Measurements from ENCODE around the gene PRODH2. TPM values are rescaled to one million over a fixed set of nuclear protein-coding genes. Genes with fewer than 3 reads are reported as not detected.

PRODH2 gene, protein sequence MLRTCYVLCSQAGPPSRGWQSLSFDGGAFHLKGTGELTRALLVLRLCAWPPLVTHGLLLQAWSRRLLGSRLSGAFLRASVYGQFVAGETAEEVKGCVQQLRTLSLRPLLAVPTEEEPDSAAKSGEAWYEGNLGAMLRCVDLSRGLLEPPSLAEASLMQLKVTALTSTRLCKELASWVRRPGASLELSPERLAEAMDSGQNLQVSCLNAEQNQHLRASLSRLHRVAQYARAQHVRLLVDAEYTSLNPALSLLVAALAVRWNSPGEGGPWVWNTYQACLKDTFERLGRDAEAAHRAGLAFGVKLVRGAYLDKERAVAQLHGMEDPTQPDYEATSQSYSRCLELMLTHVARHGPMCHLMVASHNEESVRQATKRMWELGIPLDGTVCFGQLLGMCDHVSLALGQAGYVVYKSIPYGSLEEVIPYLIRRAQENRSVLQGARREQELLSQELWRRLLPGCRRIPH
- total RNA-seq, result not detected

DNA sequence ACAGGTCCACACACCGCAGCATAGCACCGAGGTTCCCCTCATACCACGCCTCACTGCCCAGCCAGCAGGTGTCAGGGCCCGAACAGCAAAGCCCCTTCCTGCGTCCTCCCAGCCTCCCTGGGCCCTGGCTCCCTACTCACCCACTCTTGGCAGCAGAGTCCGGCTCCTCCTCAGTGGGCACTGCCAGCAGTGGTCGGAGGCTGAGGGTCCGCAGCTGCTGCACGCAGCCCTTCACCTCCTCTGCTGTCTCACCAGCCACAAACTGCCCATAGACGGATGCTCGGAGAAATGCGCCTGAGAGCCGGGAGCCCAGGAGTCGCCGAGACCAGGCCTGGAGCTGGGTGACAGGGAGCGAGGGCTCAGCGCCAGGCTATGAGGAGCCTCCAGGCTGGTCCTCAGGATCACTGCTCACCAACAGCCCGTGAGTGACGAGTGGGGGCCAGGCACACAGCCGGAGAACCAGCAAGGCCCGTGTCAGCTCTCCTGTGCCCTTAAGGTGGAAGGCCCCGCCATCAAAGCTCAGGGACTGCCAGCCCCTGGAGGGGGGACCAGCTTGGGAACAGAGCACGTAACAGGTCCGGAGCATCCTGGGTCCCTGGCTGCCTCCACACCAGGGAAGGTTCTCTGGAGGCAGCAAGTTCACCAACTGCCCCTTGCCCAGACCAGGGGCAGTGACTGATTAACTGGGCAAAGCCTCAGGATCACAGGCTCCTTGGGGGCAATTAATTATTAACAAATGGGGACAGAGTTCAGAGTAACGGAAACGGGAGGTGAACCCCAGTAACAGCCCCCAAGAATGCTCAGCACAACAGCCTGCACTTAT is at the start of gene PRODH2:
Gene PRODH2 (minus strand): TSS at position 626 of the 823 bp plus-strand sequence. CDS start 40 bp downstream, at position 586.
- no peaks in the 10 kb centered on the region for H3K36me3 Mint-ChIP-seq
- no peaks in the 10 kb centered on the region for H3K9me3 Mint-ChIP-seq (ENCODE audit: low read depth)
- H3K4me1 Mint-ChIP-seq, result no peaks in the 10 kb centered on the region
- ATAC-seq, result no peak
- no peak for DNase-seq
- H3K27ac Mint-ChIP-seq, result no peak within 1 kb of the TSS
- no peak within 1 kb of the TSS for H3K4me3 Mint-ChIP-seq
- H3K27me3 Mint-ChIP-seq, result peaks cover 11% of the 10 kb centered on the region
- CTCF ChIA-PET, result no interaction called here

DNA sequence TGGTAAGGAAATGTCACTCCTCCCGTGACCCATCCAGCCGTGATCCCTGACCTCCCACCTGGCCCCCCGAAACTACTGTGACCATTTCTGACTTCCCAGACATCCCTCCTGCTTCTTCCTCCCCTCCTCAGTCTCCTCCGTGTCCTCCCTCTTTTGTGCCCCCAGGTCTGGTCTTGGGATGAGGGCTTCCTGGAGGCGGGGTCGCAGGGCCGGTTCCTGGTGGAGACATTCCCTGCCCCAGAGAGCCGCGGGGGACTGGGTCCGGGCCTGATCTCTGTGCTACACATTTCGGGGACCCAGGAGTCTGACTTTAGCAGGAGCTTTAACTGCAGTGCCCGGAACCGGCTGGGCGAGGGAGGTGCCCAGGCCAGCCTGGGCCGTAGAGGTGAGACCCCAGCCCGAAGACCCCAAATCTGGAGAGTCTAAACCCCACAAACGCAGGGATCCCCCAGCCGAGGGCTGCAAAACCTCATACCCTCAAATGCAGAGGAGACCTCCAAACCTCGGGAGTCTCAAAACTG is 49.1 kb upstream of the PRODH2 start:
- Mint-ChIP-seq H3K27ac (no peak overlapping the region), H3K27me3 (peaks cover 58% of the 10 kb centered on the region), H3K4me3 (no peak overlapping the region), H3K4me1 (peaks cover 6% of the 10 kb centered on the region), H3K36me3 (no peaks in the 10 kb centered on the region), H3K9me3 (ENCODE audit: low read depth) (no peaks in the 10 kb centered on the region)
- no peak for ATAC-seq
- CTCF ChIA-PET, result no interaction called here
- DNase-seq, result no peak

DNA sequence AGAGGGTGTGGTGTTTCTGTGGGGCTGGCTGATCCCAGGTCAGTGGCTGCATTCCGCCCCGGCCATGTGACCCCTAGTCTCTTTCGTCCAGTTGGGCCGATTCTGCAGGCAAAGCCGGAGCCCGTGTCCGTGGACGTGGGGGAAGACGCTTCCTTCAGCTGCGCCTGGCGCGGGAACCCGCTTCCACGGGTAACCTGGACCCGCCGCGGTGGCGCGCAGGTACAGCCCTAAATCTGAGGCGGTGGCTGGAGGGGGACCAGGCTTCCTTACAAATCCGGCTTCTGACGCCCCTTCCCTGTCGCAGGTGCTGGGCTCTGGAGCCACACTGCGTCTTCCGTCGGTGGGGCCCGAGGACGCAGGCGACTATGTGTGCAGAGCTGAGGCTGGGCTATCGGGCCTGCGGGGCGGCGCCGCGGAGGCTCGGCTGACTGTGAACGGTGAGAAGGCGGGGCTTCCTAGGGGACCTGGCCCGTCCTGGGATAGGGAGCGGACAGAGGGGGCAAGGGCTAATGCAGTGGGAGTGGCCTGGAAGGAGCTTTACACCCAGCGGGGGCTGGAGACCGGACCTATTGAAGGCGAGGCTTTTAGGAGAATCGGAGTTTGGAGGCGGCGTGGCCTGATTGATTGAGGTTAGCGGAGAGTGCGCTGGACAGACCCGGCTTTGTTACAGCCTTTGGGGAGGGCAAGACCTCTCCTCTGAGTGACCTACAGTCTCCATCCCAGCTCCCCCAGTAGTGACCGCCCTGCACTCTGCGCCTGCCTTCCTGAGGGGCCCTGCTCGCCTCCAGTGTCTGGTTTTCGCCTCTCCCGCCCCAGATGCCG is 48.4 kb upstream of the PRODH2 start:
- Mint-ChIP-seq H3K27me3 (peaks cover 58% of the 10 kb centered on the region), H3K27ac (no peak overlapping the region), H3K4me3 (no peak overlapping the region), H3K36me3 (no peaks in the 10 kb centered on the region), H3K9me3 (ENCODE audit: low read depth) (no peaks in the 10 kb centered on the region), H3K4me1 (peaks cover 6% of the 10 kb centered on the region)
- ATAC-seq, result no peak
- CTCF ChIA-PET, result no interaction called here
- DNase-seq, result no peak

DNA sequence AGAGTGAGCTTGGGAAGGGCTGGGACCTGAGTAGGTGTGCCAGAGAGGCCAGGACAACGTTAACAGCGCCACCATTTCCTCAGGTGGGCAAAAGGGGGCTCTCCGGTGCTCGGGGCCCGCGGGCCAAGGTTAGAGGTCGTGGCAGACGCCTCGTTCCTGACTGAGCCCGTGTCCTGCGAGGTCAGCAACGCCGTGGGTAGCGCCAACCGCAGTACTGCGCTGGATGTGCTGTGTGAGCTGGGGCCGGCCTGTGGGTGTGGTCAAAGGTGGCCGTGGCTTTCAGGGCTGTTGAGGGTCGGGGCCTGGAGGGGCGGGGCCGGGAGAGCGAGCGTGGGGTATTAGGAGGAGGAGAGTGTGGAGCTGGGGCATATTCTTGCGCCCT is 47.8 kb upstream of the PRODH2 start:
- no peak for DNase-seq
- H3K27me3 Mint-ChIP-seq, result peaks cover 61% of the 10 kb centered on the region
- no peaks in the 10 kb centered on the region for H3K9me3 Mint-ChIP-seq (ENCODE audit: low read depth)
- no peak for ATAC-seq
- H3K36me3 Mint-ChIP-seq, result no peaks in the 10 kb centered on the region
- H3K27ac Mint-ChIP-seq, result no peak overlapping the region
- H3K4me1 Mint-ChIP-seq, result peaks cover 6% of the 10 kb centered on the region
- CTCF ChIA-PET, result no interaction called here
- no peak overlapping the region for H3K4me3 Mint-ChIP-seq

DNA sequence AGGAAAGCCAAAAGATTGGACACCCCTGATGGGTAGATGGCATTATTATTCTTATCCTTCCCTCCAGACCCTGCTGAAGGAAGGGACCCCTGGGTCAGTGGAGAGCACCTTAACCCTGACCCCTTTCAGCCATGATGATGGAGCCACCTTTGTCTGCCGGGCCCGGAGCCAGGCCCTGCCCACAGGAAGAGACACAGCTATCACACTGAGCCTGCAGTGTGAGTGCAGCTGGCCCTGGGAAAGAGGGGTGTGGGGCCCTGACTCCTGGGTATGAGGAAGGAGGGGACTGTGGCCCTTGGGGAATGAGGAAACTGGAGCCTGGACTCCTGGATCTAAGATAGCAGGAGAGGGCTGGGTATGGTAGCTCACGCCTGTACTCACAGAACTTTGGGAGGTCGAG is 46.8 kb upstream of the PRODH2 start:
- peaks cover 71% of the 10 kb centered on the region for H3K27me3 Mint-ChIP-seq
- CTCF ChIA-PET, result no interaction called here
- peaks cover 6% of the 10 kb centered on the region for H3K4me1 Mint-ChIP-seq
- no peak overlapping the region for H3K27ac Mint-ChIP-seq
- H3K4me3 Mint-ChIP-seq, result no peak overlapping the region
- no peaks in the 10 kb centered on the region for H3K36me3 Mint-ChIP-seq
- no peaks in the 10 kb centered on the region for H3K9me3 Mint-ChIP-seq (ENCODE audit: low read depth)
- DNase-seq (no peak), ATAC-seq (no peak)

DNA sequence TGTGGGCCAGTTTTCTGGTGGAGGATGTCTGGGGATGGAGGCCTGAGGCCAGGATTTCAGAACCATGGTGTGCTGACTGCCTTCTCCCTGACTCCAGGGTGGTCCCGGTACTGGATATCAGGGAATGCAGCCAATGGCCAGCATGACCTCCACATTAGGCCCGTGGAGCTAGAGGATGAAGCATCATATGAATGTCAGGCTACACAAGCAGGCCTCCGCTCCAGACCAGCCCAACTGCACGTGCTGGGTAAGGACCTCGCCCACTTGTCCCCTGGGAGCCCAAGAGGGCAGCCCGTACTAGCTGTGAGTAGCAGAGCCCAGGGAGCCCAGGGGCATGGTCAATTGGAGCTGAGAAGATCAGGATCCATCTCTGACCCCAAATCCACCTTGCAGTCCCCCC is 45.7 kb upstream of the PRODH2 start:
- H3K36me3 Mint-ChIP-seq, result no peaks in the 10 kb centered on the region
- H3K27ac Mint-ChIP-seq, result no peak overlapping the region

DNA sequence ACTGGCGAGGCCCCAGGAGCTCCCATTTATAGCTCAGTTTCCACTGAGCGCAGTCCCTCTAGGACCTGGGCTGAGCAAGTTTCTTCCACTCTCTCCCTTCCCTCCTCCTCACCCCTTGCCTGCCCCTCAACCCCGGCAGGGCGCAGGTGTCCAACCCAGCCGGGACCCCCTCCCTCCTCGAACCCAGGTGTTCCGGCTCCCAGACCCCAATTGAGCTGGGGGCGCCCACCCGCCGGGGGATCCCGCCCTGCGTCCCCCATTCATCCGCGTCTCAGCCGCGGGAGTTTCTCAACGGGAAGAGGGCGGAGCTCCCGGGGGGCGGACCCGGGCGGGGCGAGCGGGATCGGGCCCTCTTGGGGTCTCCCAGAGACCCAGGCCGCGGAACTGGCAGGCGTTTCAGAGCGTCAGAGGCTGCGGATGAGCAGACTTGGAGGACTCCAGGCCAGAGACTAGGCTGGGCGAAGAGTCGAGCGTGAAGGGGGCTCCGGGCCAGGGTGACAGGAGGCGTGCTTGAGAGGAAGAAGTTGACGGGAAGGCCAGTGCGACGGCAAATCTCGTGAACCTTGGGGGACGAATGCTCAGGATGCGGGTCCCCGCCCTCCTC is 44.0 kb upstream of the PRODH2 start, which contains the start of gene KIRREL2:
Gene KIRREL2 (plus strand): TSS at position 366 of the 604 bp plus-strand sequence. CDS start 209 bp downstream, at position 575.
- Mint-ChIP-seq H3K9me3 (ENCODE audit: low read depth) (no peaks in the 10 kb centered on the region), H3K4me3 (peak within 1 kb of the TSS; percentile 71), H3K36me3 (no peaks in the 10 kb centered on the region), H3K27ac (no peak within 1 kb of the TSS), H3K4me1 (peaks cover 6% of the 10 kb centered on the region), H3K27me3 (peaks cover 70% of the 10 kb centered on the region)
- ATAC-seq (peak; percentile 73), DNase-seq (peak; percentile 53)
- CTCF ChIA-PET, result interaction anchor here (1.1 to 1.4 kb wide), 2 partner anchors 10 to 75 kb away, joined by 4 to 5 read pairs; no protein-coding TSS in a partner anchor

More for the DNA sequence above, 45.7 kb upstream of the PRODH2 start:
- CTCF ChIA-PET, result no interaction called here
- ATAC-seq (no peak), DNase-seq (no peak)
- H3K4me3 Mint-ChIP-seq, result no peak overlapping the region
- H3K9me3 Mint-ChIP-seq (ENCODE audit: low read depth), result no peaks in the 10 kb centered on the region
- peaks cover 6% of the 10 kb centered on the region for H3K4me1 Mint-ChIP-seq
- peaks cover 73% of the 10 kb centered on the region for H3K27me3 Mint-ChIP-seq

DNA sequence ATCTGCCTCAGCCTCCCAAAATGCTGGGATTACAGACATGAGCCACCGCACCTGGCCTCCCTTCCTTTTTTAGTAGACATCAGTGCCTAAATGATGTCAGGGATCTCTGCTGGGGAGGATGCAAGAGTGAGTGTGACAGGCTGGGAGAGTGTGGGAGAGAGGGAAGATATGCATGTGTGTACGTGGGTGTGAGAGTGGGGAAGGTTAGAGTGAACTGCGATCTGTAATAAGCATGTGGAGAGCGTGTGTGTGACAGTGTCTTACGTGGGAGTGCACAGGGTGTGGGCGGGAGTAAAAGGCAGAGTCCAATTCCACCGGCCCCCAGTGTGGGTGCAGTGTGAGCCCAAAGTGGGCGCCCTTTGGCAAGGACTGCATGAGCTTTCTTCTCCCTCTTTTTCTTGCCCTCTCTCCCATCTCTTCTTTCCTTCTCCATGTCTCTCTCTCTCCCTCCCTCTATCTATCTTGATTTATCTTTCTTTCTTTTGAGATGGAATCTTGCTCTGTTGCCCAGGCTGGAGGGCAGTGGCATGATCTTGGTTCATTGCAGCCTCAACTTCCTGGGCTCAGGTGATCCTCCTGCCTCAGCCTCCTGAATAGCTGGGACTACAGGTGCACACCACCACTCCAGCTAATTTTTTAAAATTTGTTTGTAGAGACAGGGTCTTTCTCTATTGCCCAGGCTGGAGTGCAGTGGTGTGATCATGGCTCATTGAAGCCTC is 40.6 kb upstream of the PRODH2 start:
- no peaks in the 10 kb centered on the region for H3K9me3 Mint-ChIP-seq (ENCODE audit: low read depth)
- peaks cover 45% of the 10 kb centered on the region for H3K27me3 Mint-ChIP-seq
- ATAC-seq, result no peak
- DNase-seq, result no peak
- peaks cover 4% of the 10 kb centered on the region for H3K4me1 Mint-ChIP-seq
- H3K4me3 Mint-ChIP-seq, result no peak overlapping the region
- no peak overlapping the region for H3K27ac Mint-ChIP-seq
- CTCF ChIA-PET, result interaction anchor here (1.5 kb wide), 1 partner anchor 12 kb away, joined by 3 read pairs; no protein-coding TSS in a partner anchor
- H3K36me3 Mint-ChIP-seq, result no peaks in the 10 kb centered on the region

DNA sequence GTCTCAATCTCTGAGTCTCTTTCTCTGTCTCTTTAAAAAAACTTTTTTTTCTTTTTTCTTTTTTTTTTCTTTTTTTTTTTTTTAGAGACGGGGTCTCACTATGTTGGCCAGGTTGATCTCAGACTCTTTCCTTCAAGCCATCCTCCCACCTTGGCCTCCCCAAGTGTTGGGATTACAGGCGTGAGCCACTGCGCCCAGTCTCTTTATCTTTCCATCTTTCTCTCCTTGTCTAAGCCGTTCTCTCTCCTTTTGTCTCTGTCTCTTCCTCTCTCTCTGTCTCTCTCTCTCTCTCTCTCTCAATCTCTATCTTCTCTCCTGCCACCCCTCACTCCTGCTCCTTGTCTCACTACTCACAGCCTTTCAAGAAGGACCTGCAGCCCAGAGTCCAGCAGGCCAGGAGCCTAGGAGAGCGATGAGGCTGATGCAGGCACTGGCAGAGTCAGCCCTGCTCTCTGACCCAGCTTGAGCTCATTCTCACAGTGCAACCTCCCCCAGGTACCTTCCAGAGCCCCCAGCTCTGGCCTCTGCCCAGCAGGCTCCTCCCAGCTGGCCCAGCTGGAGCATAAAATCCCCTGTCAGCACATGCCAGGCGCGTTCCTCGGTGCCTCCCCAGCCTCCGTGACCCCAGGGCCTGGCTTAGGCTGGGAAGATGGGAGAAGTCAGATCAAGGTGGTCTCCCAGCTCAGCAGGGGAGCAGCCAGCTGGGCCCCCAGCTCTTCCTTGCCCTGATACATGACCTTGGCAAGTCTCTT is 39.6 kb upstream of the PRODH2 start, which contains the start of gene NPHS1:
Gene NPHS1 (minus strand): TSS at position 476 of the 752 bp plus-strand sequence. CDS start 667 bp downstream, outside the sequence.
- ATAC-seq (no peak), DNase-seq (no peak)
- Mint-ChIP-seq H3K36me3 (no peaks in the 10 kb centered on the region), H3K4me3 (no peak within 1 kb of the TSS), H3K27me3 (peaks cover 42% of the 10 kb centered on the region), H3K9me3 (ENCODE audit: low read depth) (no peaks in the 10 kb centered on the region), H3K4me1 (no peaks in the 10 kb centered on the region), H3K27ac (no peak within 1 kb of the TSS)
- CTCF ChIA-PET, result interaction anchor here (1.5 kb wide), 1 partner anchor 13 kb away, joined by 3 read pairs; no protein-coding TSS in a partner anchor

DNA sequence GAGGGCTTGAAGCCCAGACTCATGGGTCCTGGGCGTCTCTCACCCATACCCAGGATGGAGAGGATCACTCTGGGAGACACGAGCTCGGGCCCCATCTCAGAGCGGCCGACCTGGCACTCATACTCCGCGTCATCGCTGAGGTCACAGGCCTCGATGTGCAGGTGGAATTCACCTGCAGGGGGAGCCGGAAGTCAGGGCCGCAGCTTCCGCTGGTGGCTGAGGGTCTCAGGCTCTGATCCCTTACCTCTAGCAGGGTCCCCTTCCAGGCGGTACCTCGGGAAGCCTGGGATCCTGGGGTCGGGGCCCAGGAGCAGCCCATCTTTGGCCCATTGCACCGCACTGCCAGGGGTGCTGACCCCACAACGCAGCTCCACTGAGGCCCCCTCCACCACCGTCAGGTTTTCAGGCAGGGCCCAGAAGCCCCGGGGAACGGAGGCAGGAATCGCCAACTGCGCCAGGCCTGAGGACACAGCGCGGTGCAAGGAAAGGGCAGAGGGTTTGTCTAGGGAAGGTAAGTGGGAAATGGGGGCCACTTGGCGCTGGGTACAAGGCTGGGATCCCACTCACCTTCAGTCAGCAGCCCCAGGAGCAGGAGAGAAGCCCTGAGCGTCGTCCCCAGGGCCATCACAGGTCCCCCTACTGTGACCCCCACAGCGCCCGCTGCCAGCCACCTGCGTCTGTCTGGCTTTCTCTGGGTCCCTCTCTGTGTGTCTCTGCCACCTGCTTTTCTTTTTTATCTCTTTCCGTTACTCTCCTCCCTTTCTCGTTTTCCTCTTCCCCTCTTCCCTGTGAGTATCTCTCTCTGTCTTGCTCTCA is 38.8 kb upstream of the PRODH2 start:
- no peak for DNase-seq

More for the DNA sequence above, 38.8 kb upstream of the PRODH2 start:
- CTCF ChIA-PET, result interaction anchor here (0.9 to 1.5 kb wide), 2 partner anchors 14 to 19 kb away, joined by 3 read pairs; no protein-coding TSS in a partner anchor
- Mint-ChIP-seq H3K4me3 (no peak overlapping the region), H3K4me1 (peaks cover 4% of the 10 kb centered on the region), H3K27ac (no peak overlapping the region), H3K36me3 (no peaks in the 10 kb centered on the region), H3K9me3 (ENCODE audit: low read depth) (no peaks in the 10 kb centered on the region), H3K27me3 (peaks cover 44% of the 10 kb centered on the region)
- ATAC-seq, result no peak
